GM06990 (cell line): Measurements from ENCODE around the gene DPP4.

Source experiments
- DNase-seq: peaks from one replicate; pipeline ENCODE4 v3.0.0-alpha.2; 2011; ENCODE audit not compliant: insufficient read length; ENCODE audit errors: extremely low read depth
- H3K27me3 ChIP-seq: replicated peaks from 2 replicates; pipeline ENCODE4 v1.6.0; 2011; ENCODE audit warnings: low read length; ENCODE audit not compliant: control insufficient read depth, insufficient read depth
- H3K36me3 ChIP-seq: 2 replicates; pipeline ENCODE4 v1.5.1; 2011; ENCODE audit warnings: low read length; ENCODE audit not compliant: control insufficient read depth, insufficient read depth
- H3K4me3 ChIP-seq: replicated peaks from 2 replicates; pipeline ENCODE4 v1.5.1; 2011; ENCODE audit warnings: low read depth, mild to moderate bottlenecking, control low read depth, low read length
- TF ChIP-seq, protein P1 (sequence below): IDR thresholded peaks from 2 replicates; pipeline ENCODE4 v1.5.1; 2011; ENCODE audit warnings: low read length, control low read depth, mild to moderate bottlenecking, inconsistent platforms; ENCODE audit not compliant: insufficient read depth, poor library complexity, severe bottlenecking

DPP4 gene

DNA sequence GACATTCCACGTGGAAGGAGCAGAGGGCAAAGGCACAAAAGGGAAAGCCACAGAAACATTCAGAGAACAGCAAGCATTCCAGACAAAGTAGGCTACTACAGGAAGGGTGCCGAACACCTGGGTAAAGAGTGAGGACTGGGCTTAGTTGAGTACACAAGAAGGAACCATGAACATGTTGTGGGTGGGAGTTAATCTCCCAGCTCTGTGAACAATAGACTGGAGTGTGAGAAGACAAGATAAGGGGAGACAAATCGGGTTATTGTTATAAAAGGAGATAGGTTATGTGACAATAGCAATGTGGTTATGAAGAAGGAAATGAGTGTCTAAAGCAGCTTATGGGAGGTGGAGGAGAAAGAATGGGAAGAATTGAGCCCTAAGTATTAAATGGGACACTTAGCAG lies 70.0 kb downstream of the DPP4 start:
- Histone ChIP-seq H3K4me3 (no peak overlapping the region), H3K36me3 (no peaks in the 10 kb centered on the region), H3K27me3 (no peaks in the 10 kb centered on the region; the same call in 1 of the 2 replicates)
- TF ChIP-seq, protein P1, sequence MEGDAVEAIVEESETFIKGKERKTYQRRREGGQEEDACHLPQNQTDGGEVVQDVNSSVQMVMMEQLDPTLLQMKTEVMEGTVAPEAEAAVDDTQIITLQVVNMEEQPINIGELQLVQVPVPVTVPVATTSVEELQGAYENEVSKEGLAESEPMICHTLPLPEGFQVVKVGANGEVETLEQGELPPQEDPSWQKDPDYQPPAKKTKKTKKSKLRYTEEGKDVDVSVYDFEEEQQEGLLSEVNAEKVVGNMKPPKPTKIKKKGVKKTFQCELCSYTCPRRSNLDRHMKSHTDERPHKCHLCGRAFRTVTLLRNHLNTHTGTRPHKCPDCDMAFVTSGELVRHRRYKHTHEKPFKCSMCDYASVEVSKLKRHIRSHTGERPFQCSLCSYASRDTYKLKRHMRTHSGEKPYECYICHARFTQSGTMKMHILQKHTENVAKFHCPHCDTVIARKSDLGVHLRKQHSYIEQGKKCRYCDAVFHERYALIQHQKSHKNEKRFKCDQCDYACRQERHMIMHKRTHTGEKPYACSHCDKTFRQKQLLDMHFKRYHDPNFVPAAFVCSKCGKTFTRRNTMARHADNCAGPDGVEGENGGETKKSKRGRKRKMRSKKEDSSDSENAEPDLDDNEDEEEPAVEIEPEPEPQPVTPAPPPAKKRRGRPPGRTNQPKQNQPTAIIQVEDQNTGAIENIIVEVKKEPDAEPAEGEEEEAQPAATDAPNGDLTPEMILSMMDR: no peak
- no peak for DNase-seq

DNA sequence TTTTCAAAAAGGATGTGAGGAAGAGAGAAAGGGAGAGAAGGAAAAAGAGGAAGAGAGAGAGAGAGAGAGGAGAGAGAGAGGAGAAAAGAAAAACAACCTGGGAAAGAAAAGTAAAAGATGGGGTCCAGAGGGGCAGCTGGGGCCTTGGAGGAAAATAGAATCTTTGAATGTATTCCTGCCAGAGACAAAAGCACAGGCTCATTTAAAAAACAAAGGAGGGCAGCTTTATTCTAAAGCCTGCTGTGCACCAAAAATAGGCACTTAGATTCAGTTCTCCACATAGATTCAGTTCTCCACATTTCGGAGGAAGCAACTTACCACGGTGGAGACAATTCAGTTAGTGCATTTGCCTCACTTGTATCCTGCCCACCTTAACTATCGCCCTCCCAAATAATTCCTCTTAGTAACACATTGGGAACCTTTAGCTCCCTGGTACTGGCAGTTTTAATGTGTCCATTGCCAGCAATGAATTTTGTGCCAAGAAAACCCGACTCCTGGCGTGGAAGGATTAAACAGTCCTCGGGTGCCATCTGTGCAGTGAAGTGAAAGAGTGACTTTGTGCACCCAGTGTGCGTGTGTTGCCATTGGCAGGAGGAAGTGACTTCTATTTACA lies 71.3 kb downstream of the DPP4 start:
- Histone ChIP-seq H3K4me3 (no peak overlapping the region), H3K36me3 (no peaks in the 10 kb centered on the region), H3K27me3 (no peaks in the 10 kb centered on the region; the same call in none of the 2 replicates)
- no peak for DNase-seq
- TF ChIP-seq, protein P1: no peak

DNA sequence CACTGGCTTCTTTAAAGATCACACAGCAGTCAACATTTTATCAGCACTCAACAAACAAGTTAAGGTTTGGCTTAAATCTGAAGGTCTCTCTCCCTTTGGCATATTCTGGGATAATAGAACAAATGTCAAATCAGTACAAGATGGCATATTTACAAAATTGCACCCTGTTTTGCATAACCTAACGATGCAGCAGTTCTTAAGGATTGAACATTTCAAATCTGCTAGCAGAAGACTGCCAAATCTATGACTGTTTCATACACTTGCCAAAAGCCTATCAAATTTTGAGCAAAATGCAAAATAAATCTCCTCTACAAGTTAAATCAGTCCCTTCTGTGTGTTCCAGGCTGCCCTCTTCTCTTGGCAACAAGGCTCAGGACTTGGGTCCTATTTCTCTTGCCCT lies 73.6 kb downstream of the DPP4 start:
- no peaks in the 10 kb centered on the region; the same call in none of the 2 replicates for H3K27me3 ChIP-seq
- no peak overlapping the region for H3K4me3 ChIP-seq
- TF ChIP-seq, protein P1: no peak
- DNase-seq: no peak
- no peaks in the 10 kb centered on the region for H3K36me3 ChIP-seq

DNA sequence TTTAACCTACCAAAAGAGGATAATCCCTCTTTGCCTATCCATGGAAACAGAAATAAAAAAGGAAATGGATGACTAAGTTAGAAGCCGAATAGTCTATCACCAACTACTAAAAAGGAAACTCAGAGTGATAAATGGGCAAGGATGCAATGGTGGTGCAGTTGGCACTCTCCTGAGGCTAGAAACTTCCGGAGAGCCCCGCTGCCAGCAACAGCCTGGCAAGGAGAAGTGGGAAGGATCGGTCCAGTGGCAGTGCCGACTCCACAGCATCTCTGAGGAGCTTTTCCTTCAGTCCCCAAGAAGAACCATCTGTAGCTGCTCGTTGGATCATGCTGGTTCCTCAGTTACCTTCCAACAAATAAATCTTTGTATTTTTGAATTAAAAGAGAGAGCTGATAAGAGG lies 74.7 kb downstream of the DPP4 start:
- Histone ChIP-seq H3K36me3 (no peaks in the 10 kb centered on the region), H3K27me3 (no peaks in the 10 kb centered on the region; the same call in 1 of the 2 replicates), H3K4me3 (no peak overlapping the region)
- TF ChIP-seq, protein P1: no peak
- no peak for DNase-seq

DNA sequence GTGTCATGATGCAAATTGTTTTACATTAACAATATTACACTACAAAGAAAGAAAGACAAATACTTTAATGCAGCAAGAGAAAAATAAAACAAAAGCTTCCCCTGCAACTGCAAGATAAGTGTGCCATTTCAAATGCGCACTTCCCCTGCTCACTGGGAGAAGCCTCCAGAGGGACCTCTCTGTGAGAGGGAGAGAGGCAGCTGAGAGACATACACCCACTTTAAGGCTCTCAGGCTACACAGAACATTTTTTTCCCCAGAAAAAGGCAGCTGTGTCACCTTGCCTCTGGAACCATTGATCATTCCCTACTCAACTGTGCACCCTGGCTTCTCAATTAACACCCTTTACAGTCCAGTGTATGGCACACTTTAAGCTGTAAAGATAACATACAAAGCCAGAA lies 75.2 kb downstream of the DPP4 start:
- H3K27me3 ChIP-seq: no peaks in the 10 kb centered on the region; the same call in 1 of the 2 replicates
- TF ChIP-seq, protein P1: no peak
- no peak for DNase-seq
- no peak overlapping the region for H3K4me3 ChIP-seq
- H3K36me3 ChIP-seq: no peaks in the 10 kb centered on the region
